ENCODE measurements around the gene RTN1.

The RTN1 gene

DNA sequence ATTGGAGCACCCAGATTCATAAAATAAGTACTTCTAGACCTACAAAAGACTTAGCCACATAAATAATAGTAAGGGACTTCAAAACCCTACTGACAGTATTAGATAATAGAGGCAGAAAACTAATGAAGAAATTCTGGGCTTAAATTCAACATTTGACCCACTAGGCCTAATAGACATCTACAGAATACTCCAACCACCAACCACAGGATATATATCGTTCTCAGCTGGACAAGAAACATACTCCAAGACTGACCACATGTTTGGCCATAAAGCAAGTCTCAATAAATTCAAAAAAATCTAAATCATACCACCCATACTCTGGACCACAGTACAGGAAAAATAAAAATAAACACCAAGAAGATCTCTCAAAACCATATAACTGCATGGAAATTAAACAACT is 180.2 kb downstream of the RTN1 start:
- TF ChIP-seq, protein P1, sequence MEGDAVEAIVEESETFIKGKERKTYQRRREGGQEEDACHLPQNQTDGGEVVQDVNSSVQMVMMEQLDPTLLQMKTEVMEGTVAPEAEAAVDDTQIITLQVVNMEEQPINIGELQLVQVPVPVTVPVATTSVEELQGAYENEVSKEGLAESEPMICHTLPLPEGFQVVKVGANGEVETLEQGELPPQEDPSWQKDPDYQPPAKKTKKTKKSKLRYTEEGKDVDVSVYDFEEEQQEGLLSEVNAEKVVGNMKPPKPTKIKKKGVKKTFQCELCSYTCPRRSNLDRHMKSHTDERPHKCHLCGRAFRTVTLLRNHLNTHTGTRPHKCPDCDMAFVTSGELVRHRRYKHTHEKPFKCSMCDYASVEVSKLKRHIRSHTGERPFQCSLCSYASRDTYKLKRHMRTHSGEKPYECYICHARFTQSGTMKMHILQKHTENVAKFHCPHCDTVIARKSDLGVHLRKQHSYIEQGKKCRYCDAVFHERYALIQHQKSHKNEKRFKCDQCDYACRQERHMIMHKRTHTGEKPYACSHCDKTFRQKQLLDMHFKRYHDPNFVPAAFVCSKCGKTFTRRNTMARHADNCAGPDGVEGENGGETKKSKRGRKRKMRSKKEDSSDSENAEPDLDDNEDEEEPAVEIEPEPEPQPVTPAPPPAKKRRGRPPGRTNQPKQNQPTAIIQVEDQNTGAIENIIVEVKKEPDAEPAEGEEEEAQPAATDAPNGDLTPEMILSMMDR (conservative IDR thresholded peaks at IDR 0.05; ENCODE audit: low read depth, low read length): no peak
- DNase-seq (ENCODE audit: low read depth): no peak
- no peak overlapping the region for H3K4me3 ChIP-seq (ENCODE audit: low read length)

DNA sequence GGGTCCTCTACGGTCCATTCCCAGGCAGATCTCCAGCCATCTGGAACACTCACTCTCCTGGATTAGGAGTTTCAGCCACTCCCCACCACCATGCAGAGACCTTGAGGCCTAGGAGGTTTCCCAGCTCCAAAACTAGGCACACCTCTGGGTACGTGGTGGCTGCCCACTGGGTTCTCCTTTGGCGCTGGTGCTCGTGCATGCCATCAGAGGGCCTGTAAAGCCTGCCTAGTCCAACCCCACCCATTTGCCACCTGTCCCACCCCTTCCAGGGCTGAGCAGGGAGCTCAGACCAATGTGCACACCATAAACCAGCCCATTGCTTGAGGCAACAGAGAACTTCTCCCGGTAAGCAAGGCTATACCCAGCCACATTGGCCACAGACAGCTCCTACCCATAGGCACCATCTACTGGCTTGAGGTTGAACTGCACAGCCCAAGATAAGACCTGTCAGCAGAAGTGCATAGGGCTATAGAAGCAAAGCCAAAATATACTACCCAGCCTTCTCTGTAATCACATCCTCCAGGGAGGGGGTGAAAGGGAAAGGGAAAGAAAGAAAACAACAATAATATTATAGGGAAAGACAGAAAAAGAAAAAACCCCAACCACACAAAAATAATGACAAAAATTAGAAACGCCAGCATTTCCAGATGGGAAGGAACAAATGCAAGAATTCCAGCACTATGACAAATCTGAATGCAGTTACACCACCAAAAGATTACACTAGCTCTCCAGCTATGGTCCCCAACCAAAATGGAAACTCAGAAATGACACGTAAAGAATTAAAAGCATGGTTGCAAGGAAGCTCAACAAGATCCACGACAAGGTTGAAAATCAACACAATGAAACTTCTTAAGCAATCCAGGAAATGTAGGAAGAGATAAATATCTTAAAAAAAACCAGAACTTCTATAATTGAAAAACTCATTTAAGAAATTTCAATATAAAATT is 182.1 kb downstream of the RTN1 start:
- DNase-seq (ENCODE audit: low read depth): peak; percentile 37
- H3K4me3 ChIP-seq (ENCODE audit: low read length): no peak overlapping the region
- TF ChIP-seq, protein P1 (conservative IDR thresholded peaks at IDR 0.05; ENCODE audit: low read depth, low read length): peak; percentile 91

DNA sequence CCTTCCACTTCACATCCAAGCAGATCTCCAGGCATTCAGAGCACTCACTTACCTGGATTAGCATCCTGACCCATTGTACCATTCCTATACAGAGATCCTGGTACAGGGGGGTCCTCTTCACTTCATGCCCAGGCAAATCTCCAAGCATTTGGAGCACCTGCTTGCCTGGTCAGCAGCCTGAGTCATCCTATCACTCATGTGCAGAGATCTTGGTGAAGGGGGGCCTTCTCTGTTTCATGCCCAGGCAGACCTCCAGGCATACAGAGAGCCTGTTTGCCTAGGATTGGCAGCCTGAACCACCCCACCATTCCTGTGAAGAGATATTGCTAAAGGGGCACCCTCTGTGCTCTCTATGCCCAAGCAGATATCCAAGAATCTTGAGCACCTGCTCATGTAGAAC is 182.9 kb downstream of the RTN1 start:
- no peak overlapping the region for H3K4me3 ChIP-seq (ENCODE audit: low read length)
- TF ChIP-seq, protein P1 (conservative IDR thresholded peaks at IDR 0.05; ENCODE audit: low read depth, low read length): no peak
- no peak for DNase-seq (ENCODE audit: low read depth)

DNA sequence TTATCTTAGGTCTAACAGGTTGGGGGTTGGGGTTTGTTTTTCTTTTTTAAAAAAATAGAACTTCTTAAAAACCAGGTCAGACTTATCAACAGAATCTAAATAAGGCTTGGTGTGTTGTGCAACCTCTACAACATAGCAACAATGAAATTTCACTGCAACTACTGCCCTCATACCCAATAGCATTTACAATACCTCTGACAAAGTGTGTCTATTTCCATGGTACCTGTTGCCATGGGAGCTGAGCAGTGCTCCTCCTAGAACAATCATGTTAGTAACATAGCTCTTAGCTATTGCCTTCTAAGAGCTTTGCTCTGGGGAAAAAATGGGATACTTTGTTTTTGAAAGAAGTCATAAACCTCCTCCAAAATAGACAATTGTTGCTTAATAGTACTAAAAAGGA is 190.7 kb downstream of the RTN1 start:
- DNase-seq (ENCODE audit: low read depth): peak; percentile 62
- TF ChIP-seq, protein P1 (conservative IDR thresholded peaks at IDR 0.05; ENCODE audit: low read depth, low read length): no peak
- no peak overlapping the region for H3K4me3 ChIP-seq (ENCODE audit: low read length)

DNA sequence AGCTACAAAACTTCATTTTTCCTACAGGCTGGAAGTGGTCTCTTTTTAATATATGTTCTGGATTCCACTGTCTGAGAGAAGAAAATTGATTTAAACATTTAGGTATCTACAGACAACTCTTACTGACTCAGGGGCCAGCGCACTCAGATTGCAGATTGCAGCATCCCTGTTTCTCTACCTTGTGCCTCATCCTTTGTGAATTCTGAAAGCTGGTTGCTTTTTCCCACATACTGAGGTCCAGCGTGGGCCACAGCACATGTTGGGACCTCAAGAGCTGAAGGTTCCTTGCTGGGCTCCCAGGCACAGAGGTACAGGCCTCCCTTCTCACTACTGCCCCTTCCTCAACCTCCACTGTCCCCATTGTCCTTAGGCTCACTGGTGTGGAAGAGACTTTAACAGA is 192.2 kb downstream of the RTN1 start:
- no peak overlapping the region for H3K4me3 ChIP-seq (ENCODE audit: low read length)
- TF ChIP-seq, protein P1 (conservative IDR thresholded peaks at IDR 0.05; ENCODE audit: low read depth, low read length): no peak
- DNase-seq (ENCODE audit: low read depth): no peak

DNA sequence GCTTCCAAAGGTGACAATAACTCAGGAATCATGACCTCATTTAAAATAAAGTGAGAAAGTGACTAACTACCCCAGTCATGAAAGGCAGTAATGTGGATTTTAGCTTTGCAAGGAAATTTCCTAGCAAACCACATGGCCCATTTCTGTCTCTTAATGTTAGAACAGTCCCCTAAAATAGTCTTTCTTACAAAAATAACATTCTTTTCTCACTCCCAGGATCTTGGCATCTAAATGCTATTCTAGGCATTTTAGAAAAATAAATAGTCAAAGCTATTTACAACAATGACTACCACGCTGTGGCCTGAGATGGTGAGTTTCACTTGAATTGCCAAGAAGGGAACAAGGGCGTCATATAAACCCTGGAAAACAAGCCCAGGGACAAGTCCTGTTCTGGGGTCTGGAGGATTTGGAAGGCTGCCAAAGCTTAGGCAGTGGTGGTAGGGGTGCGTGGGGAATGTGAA is 192.8 kb downstream of the RTN1 start:
- peak; percentile 3 for DNase-seq (ENCODE audit: low read depth)
- TF ChIP-seq, protein P1 (conservative IDR thresholded peaks at IDR 0.05; ENCODE audit: low read depth, low read length): no peak
- no peak overlapping the region for H3K4me3 ChIP-seq (ENCODE audit: low read length)

DNA sequence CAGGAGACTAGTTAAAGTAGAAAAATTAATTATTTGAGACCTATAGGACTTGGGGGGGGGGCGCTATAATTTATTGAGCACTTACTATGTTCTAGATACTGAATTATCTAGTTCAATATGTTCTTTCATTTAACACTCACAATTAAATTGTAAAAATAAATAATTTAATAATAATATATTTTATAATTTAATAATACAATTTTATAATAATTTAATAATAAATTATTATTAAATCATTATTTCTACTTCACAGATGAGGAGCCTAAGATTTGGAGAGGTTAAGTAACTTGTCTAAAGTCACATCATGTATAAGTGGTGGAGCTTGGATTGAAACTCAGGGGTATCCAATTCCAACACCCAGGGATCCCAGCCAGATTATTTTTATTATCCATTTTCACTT is 195.2 kb downstream of the RTN1 start:
- no peak overlapping the region for H3K4me3 ChIP-seq (ENCODE audit: low read length)
- TF ChIP-seq, protein P1 (conservative IDR thresholded peaks at IDR 0.05; ENCODE audit: low read depth, low read length): no peak
- no peak for DNase-seq (ENCODE audit: low read depth)
